GM12878 (cell line): Measurements from ENCODE around the gene DESI1. TPM values are rescaled to one million over a fixed set of nuclear protein-coding genes. Genes with fewer than 3 reads are reported as not detected.
A peak's percentile ranks its signal among the peaks of the same experiment; 100 is the strongest.

Experiments used
- ATAC-seq: fragments of 200-7000 bp; cut with Tn5 transposase; 3 replicates; pipeline ENCODE4 v1.9.1; 2020; ENCODE audit warnings: mild to moderate bottlenecking, moderate library complexity
- BruUV-seq: library from RNA; stranded (reverse); fragments of 400-500 nt; replicated peaks from 2 replicates; lab custom pipeline; 2021; lab: Mats Ljungman, UMichigan
- CTCF ChIA-PET: fragments of 300-600 bp; sonication (Branson Sonifier 250); formaldehyde crosslinking; extraction: SDS; loops from one replicate; lab custom pipeline; 2021; ENCODE audit warnings: inconsistent platforms; lab: Yijun Ruan, JAX
- POLR2A ChIA-PET: fragments of 350-600 bp; formaldehyde crosslinking; extraction: SDS; loops from one replicate; lab custom pipeline; 2021; ENCODE audit warnings: inconsistent platforms; lab: Charles Lee
- RAD21 ChIA-PET: fragments of 300-600 bp; sonication (Branson Sonifier 250); formaldehyde crosslinking; loops from one replicate; lab custom pipeline; 2023; ENCODE audit warnings: antibody characterized with exemption; ENCODE audit not compliant: unreplicated experiment; lab: Charles Lee
- SMC1A ChIA-PET: fragments of 300-600 bp; sonication (Branson Sonifier 250); formaldehyde crosslinking; loops from one replicate; lab custom pipeline; 2023; ENCODE audit not compliant: unreplicated experiment, uncharacterized antibody; lab: Charles Lee
- DNase-seq: peaks from one replicate; pipeline ENCODE4 v3.0.0-alpha.2; 2011; ENCODE audit warnings: low read depth, low spot score
- FAIRE-seq: peaks from 3 replicates; lab custom pipeline; 2011; peaks lifted over from hg19 to GRCh38; lab: Jason Lieb, UNC
- H2AFZ ChIP-seq: 2 replicates; pipeline ENCODE4 v1.6.0; 2011; ENCODE audit warnings: low read depth, low read length, control low read depth; ENCODE audit not compliant: control insufficient read depth
- H3K27ac ChIP-seq: 2 replicates; pipeline ENCODE4 v1.5.1; 2011; ENCODE audit warnings: control low read depth; ENCODE audit not compliant: control insufficient read depth, insufficient read depth
- H3K27me3 ChIP-seq, 2 experiments: replicated peaks in 1 of 2; 2 replicates each; pipeline versions ENCODE4 v1.6.0 to v1.6.1; 2011; ENCODE audit warnings: low read length in 1 of 2; ENCODE audit not compliant: control insufficient read depth in 2 of 2, insufficient read depth in 2 of 2
- H3K36me3 ChIP-seq, 2 experiments: 2 replicates each; pipeline ENCODE4 v1.5.1; 2011; ENCODE audit warnings: low read length in 1 of 2; ENCODE audit not compliant: control insufficient read depth in 2 of 2, insufficient read depth in 2 of 2
- H3K4me1 ChIP-seq: 2 replicates; pipeline ENCODE4 v1.6.1; 2011; ENCODE audit warnings: mild to moderate bottlenecking, low read length, moderate library complexity, mixed read lengths; ENCODE audit not compliant: control insufficient read depth, insufficient read depth
- H3K4me2 ChIP-seq: 2 replicates; pipeline ENCODE4 v1.6.0; 2011; ENCODE audit warnings: control low read depth; ENCODE audit not compliant: control insufficient read depth, insufficient read depth
- H3K4me3 ChIP-seq: fragments of 200-600 bp; sonication (generic); 2 replicates; pipeline ENCODE4 v1.5.1; 2016
- H3K79me2 ChIP-seq: 2 replicates; pipeline ENCODE4 v1.6.0; 2011; ENCODE audit warnings: low read length; ENCODE audit not compliant: control insufficient read depth, insufficient read depth
- H3K9ac ChIP-seq: 2 replicates; pipeline ENCODE4 v1.8.0; 2011; ENCODE audit warnings: low read length, control low read depth, mixed read lengths; ENCODE audit not compliant: control insufficient read depth, insufficient read depth
- H3K9me3 ChIP-seq: replicated peaks from 3 replicates; pipeline ENCODE4 v1.5.1; 2011; ENCODE audit warnings: mild to moderate bottlenecking, low read length; ENCODE audit not compliant: control insufficient read depth, insufficient read depth
- H4K20me1 ChIP-seq: 2 replicates; pipeline ENCODE4 v1.6.0; 2011; ENCODE audit not compliant: control insufficient read depth, insufficient read depth
- ATF3 ChIP-seq: IDR thresholded peaks from 2 replicates; pipeline ENCODE4 v1.6.1; 2011; ENCODE audit warnings: low read depth, mild to moderate bottlenecking, low read length, moderate library complexity, borderline replicate concordance; ENCODE audit errors: extremely low read depth
- PBX3 ChIP-seq: IDR thresholded peaks from 2 replicates; pipeline ENCODE4 v1.6.1; 2011; ENCODE audit warnings: mild to moderate bottlenecking, low read depth, low read length, moderate library complexity; ENCODE audit not compliant: insufficient replicate concordance
- POLR2A ChIP-seq: IDR thresholded peaks from 2 replicates; pipeline ENCODE4 v1.6.1; 2011; ENCODE audit warnings: low read depth, mild to moderate bottlenecking, low read length
- POLR2AphosphoS5 ChIP-seq: IDR thresholded peaks from 2 replicates; pipeline ENCODE4 v1.6.1; 2011; ENCODE audit warnings: mild to moderate bottlenecking, low read length, inconsistent platforms
- WGBS: methylation state at CpG from one replicate; pipeline ENCODE4 v1.1.6; 2016; ENCODE audit warnings: low lambda C conversion rate; ENCODE audit not compliant: insufficient replicate concordance, insufficient coverage; ENCODE audit errors: missing lambda C conversion rate; 5-methylcytosine and 5-hydroxymethylcytosine counted together
- in situ Hi-C: fragments of 300-500 bp; cut with MboI; formaldehyde crosslinking; loops from 9 replicates; pipeline ENCODE4 v1.14.3; 2018; ENCODE audit warnings: mixed read lengths
- intact Hi-C: fragments of 100-400 bp; cut with micrococcal nuclease; formaldehyde crosslinking; loops from one replicate; pipeline ENCODE4 v1.14.2; 2022; ENCODE audit not compliant: unreplicated experiment
- polyA plus RNA-seq, 11 experiments: library from polyadenylated mRNA; depleted of rRNA in 4 of 11; unstranded in 6 of 11; stranded (reverse) in 5 of 11; fragments of >200 nt; fragmentation: Nextera tagmentation in 4 of 11; fragmentation: Illumina TruSeq in 1 of 11; extraction: Ambion mirVana in 4 of 11; extraction: Trizol in 1 of 11; gene quantifications; 1 replicate in 1 of 11; 2 replicates in 10 of 11; pipeline versions ENCODE4 v1.2.1 to v1.2.3, GENCODE V29; 2011 to 2016; ENCODE audit warnings: inconsistent platforms in 2 of 11, missing spikeins in 2 of 11, low read depth in 1 of 11
- total RNA-seq, 4 experiments: library from RNA; depleted of rRNA in 3 of 4; stranded (reverse); fragments of >200 nt in 3 of 4; fragmentation: Illumina TruSeq in 1 of 4; extraction: Trizol in 1 of 4; gene quantifications; 2 replicates each; pipeline versions ENCODE4 v1.2.1 to v1.2.3, GENCODE V29; 2013 to 2021

The DESI1 gene
- total and polyA plus RNA-seq, 10 of the 15 experiments (the other 5 are each of a cell fraction or from before 2014, with no cell fraction given), result 8.0 to 76.8 (median 40.6) TPM

GRCh38 chr22:41664951-41665350, 44.1 kb upstream of the DESI1 start:
- POLR2A ChIA-PET, result no interaction called here
- no peak for ATAC-seq
- BruUV-seq, result no TSS peak
- H3K9me3 ChIP-seq, result no peaks in the 10 kb centered on the region
- H3K4me3 ChIP-seq, result no peak overlapping the region
- peak; percentile 42 for TF ChIP-seq POLR2A
- TF ChIP-seq PBX3, result no peak
- TF ChIP-seq, all 136 proteins: peak for 1
- H3K79me2 ChIP-seq, result no peaks in the 10 kb centered on the region
- no peaks in the 10 kb centered on the region for H3K27me3 ChIP-seq
- SMC1A ChIA-PET, result interaction anchor here (1.6 kb wide), 1 partner anchor 45 kb away, joined by 3 read pairs; no protein-coding TSS in a partner anchor
- no peak overlapping the region for H2AFZ ChIP-seq
- intact Hi-C loops, result no loop called here
- H3K27ac ChIP-seq, result no peak overlapping the region
- CTCF ChIA-PET, result interaction anchor here (1.2 to 3.1 kb wide), 5 partner anchors 10 to 121 kb away, joined by 3 to 30 read pairs (median 5); partner anchors contain the start of genes MEI1 and POLR3H
- DNase-seq (no peak), FAIRE-seq (no peak)
- H3K36me3 ChIP-seq, result peaks cover 15 to 18% of the 10 kb centered on the region in 2 experiments; a peak in 3 of 4 replicates
- RAD21 ChIA-PET, result interaction anchor here (0.5 to 3.0 kb wide), 2 partner anchors 32 to 292 kb away, joined by 3 to 12 read pairs; no protein-coding TSS in a partner anchor
- WGBS, result 78% methylated on average over 3 of the region's 3 CpGs
- peaks cover 3% of the 10 kb centered on the region; the same call in 1 of the 2 replicates for H3K4me1 ChIP-seq
- no peaks in the 10 kb centered on the region for H4K20me1 ChIP-seq
- H3K4me2 ChIP-seq, result no peak overlapping the region
- no peak overlapping the region for H3K9ac ChIP-seq
- in situ Hi-C loops, result no loop called here

- no peaks in the 10 kb centered on the region for H3K9me3 ChIP-seq
- TF ChIP-seq ATF3 (no peak), POLR2AphosphoS5 (peak; percentile 44; the same call in 1 of the 2 replicates)
- ChIA-PET CTCF (interaction anchor here (1.2 to 1.6 kb wide), 4 partner anchors 11 to 121 kb away, joined by 3 to 5 read pairs (median 3); partner anchors contain the start of gene POLR3H), RAD21 (interaction anchor here (0.5 kb wide), 1 partner anchor 292 kb away, joined by 3 read pairs; no protein-coding TSS in a partner anchor), POLR2A (no interaction called here), SMC1A (interaction anchor here (1.0 kb wide), 1 partner anchor 14 kb away, joined by 3 read pairs; no protein-coding TSS in a partner anchor)
- FAIRE-seq (no peak), ATAC-seq (no peak), DNase-seq (no peak)
- H3K27me3 ChIP-seq, result no peaks in the 10 kb centered on the region
- intact Hi-C loops, result no loop called here
- H4K20me1 ChIP-seq, result no peaks in the 10 kb centered on the region
- H3K9ac ChIP-seq, result no peak overlapping the region
- no peak overlapping the region for H3K4me3 ChIP-seq
- BruUV-seq, result no TSS peak
- H3K4me1 ChIP-seq, result peaks cover 3% of the 10 kb centered on the region; the same call in 1 of the 2 replicates
- no peaks in the 10 kb centered on the region for H3K79me2 ChIP-seq
- peaks cover 19 to 21% of the 10 kb centered on the region in 2 experiments; a peak in 3 of 4 replicates for H3K36me3 ChIP-seq
- no peak overlapping the region for H3K4me2 ChIP-seq
- H2AFZ ChIP-seq, result no peak overlapping the region
- in situ Hi-C loops, result no loop called here
- H3K27ac ChIP-seq, result no peak overlapping the region
Measured at GRCh38 chr22:41664490-41664889, 43.6 kb upstream of the DESI1 start.
